ENCODE data around the gene GNE. TPM values are rescaled to one million over a fixed set of nuclear protein-coding genes. Genes with fewer than 3 reads are reported as not detected.

The GNE gene
- total and polyA plus RNA-seq, 10 donors, result 3.6 to 24.6 (median 15.6) TPM

DNA sequence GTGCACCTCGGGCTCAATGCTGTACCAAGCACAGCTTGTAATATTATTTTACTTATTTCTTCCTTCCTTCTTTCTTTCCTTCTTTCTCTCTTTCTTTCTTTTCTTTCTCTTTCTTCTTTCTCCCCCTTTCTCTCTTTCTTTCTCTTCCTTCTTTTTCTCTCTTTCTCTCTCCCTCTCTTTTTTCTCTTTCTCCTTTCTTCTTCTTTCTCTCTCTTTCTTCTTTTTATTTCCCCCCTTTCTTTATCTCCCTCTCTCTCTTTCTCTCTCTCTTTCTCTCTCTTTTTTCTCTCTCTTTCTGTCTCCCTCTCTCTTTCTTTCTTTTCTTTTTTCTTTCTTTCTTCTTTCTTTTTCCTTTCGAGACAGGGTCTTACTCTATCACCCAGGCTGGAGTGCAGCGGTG lies 32.7 kb upstream of the GNE start:
- H3K27ac ChIP-seq, result no peak overlapping the region
- intact Hi-C loops (cut with DNase I; ENCODE audit: low total_unique reads), result no loop called here
- H3K9me3 ChIP-seq, result no peaks in the 10 kb centered on the region
- H3K36me3 ChIP-seq, result peaks cover 0 to 8% (median 0%) of the 10 kb centered on the region in 6 donors
- DNase-seq, result no peak
- 85 to 95% (median 89%) methylated on average over 3 of the region's 3 CpGs for WGBS, 5 donors
- no peak overlapping the region for H3K4me3 ChIP-seq
- no peaks in the 10 kb centered on the region for H3K27me3 ChIP-seq (replicated peaks in 1 of 7)
- TF ChIP-seq POLR2A (IDR thresholded peaks at IDR 0.05) (no peak), POLR2AphosphoS5 (IDR thresholded peaks at IDR 0.05) (no peak)
- TF ChIP-seq, protein P1, sequence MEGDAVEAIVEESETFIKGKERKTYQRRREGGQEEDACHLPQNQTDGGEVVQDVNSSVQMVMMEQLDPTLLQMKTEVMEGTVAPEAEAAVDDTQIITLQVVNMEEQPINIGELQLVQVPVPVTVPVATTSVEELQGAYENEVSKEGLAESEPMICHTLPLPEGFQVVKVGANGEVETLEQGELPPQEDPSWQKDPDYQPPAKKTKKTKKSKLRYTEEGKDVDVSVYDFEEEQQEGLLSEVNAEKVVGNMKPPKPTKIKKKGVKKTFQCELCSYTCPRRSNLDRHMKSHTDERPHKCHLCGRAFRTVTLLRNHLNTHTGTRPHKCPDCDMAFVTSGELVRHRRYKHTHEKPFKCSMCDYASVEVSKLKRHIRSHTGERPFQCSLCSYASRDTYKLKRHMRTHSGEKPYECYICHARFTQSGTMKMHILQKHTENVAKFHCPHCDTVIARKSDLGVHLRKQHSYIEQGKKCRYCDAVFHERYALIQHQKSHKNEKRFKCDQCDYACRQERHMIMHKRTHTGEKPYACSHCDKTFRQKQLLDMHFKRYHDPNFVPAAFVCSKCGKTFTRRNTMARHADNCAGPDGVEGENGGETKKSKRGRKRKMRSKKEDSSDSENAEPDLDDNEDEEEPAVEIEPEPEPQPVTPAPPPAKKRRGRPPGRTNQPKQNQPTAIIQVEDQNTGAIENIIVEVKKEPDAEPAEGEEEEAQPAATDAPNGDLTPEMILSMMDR (IDR thresholded peaks at IDR 0.05 in 8 of 11, conservative IDR thresholded peaks at IDR 0.05 in 3 of 11), result no peak
- no peaks in the 10 kb centered on the region for H3K4me1 ChIP-seq

DNA sequence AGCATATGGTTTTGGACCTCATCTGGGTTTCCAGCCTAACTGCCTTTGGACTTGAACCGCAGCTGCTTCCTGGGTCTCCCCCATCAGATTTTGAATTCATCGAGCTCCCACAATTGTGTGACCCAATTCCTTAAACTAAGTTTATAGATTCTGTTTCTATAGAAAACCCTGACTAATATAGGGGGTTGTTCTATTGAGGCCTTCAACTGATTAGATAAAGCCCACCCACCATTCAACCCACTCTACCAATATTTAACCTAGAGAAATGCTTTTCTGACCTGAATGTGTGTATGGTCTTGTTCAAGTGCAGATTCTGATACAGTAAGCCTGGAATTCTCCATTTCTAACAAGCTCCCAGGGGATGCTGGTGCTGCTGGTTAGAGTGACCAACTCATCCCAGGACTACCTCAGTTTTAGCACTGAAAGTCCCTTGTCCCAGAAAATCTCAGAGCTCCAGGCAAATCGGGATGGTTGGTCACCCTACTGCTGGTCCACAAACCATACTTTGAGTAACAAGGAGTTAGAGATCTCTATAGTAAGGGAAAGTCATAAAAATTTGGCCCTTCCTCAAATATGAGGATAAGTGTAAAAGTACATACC lies 31.7 kb upstream of the GNE start:
- Histone ChIP-seq H3K9me3 (no peaks in the 10 kb centered on the region), H3K4me1 (no peaks in the 10 kb centered on the region), H3K27me3 (replicated peaks in 1 of 7) (no peaks in the 10 kb centered on the region), H3K36me3 (peaks cover 0 to 8% (median 0%) of the 10 kb centered on the region in 6 donors), H3K27ac (no peak overlapping the region), H3K4me3 (no peak overlapping the region)
- no peak for DNase-seq
- WGBS, 5 donors, result 88 to 99% (median 95%) methylated on average over 3 of the region's 3 CpGs
- no peak for TF ChIP-seq POLR2A (IDR thresholded peaks at IDR 0.05)
- TF ChIP-seq, protein P1 (IDR thresholded peaks at IDR 0.05 in 8 of 11, conservative IDR thresholded peaks at IDR 0.05 in 3 of 11), result no peak
- TF ChIP-seq POLR2AphosphoS5 (IDR thresholded peaks at IDR 0.05), result no peak
- intact Hi-C loops (cut with DNase I; ENCODE audit: low total_unique reads), result no loop called here

DNA sequence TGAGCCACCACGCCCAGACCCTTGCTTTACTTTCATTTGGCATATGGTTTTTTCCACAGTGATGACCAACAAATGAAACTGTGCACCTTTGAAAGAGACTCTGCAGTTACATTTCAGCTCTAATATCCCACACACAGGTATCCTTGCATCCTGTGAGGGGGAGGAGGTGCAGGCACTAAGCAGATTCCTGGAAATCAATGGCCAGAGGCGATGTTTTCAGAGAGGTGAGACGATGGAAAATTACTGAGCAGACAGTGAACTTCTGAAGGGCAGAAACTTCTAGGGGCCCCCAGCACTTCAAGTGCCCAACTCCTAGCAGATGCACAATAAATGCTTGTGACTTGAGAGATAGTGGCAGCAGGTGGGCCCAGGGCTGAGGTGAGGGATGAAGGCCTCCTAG lies 29.8 kb upstream of the GNE start:
- intact Hi-C loops (cut with DNase I; ENCODE audit: low total_unique reads), result no loop called here
- H3K36me3 ChIP-seq, result peaks cover 0 to 1% (median 0%) of the 10 kb centered on the region in 6 donors
- no peaks in the 10 kb centered on the region for H3K9me3 ChIP-seq
- TF ChIP-seq POLR2AphosphoS5 (IDR thresholded peaks at IDR 0.05) (no peak), POLR2A (IDR thresholded peaks at IDR 0.05) (no peak)
- TF ChIP-seq, protein P1 (IDR thresholded peaks at IDR 0.05 in 8 of 11, conservative IDR thresholded peaks at IDR 0.05 in 3 of 11), result no peak
- no peak overlapping the region for H3K4me3 ChIP-seq
- no peaks in the 10 kb centered on the region for H3K27me3 ChIP-seq (replicated peaks in 1 of 7)
- H3K4me1 ChIP-seq, result no peaks in the 10 kb centered on the region
- DNase-seq, result no peak
- no peak overlapping the region for H3K27ac ChIP-seq
- 93 to 98% (median 96%) methylated on average over 3 of the region's 3 CpGs for WGBS, 5 donors

DNA sequence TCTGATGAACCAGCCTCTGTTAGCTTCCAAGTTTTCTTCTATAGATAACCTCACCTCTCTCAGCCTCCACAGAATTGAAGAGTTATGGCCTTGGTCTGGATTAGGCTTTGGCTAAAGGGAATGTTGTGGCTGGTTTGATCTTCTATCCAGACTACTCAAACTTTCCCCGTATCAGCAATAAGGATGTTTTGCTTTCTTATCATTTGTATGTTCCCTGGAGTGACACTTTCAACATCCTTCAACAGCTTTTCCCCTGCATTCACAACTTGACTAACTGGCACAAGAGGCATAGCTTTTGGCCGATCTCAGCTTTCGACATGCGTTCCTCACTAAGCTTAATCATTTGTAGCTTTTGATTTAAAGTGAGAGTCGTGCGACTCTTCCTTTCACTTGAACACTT lies 28.1 kb upstream of the GNE start:
- TF ChIP-seq POLR2A (IDR thresholded peaks at IDR 0.05), result no peak
- TF ChIP-seq POLR2AphosphoS5 (IDR thresholded peaks at IDR 0.05), result no peak
- TF ChIP-seq, protein P1 (IDR thresholded peaks at IDR 0.05 in 8 of 11, conservative IDR thresholded peaks at IDR 0.05 in 3 of 11), result no peak
- intact Hi-C loops (cut with DNase I; ENCODE audit: low total_unique reads), result no loop called here
- Histone ChIP-seq H3K27me3 (replicated peaks in 1 of 7) (no peaks in the 10 kb centered on the region), H3K4me3 (no peak overlapping the region), H3K27ac (no peak overlapping the region), H3K9me3 (no peaks in the 10 kb centered on the region), H3K36me3 (no peaks in the 10 kb centered on the region), H3K4me1 (no peaks in the 10 kb centered on the region)
- no peak for DNase-seq
- WGBS, 5 donors, result 75 to 92% (median 76%) methylated on average over 6 of the region's 6 CpGs

Measured in spleen (tissue), 11 donors.